IPS DF 4.7 (cell line): ENCODE measurements around the gene RNF208.
"Not testable (repeated sequence)": the region's sequence is repeated elsewhere in the genome, so short reads cannot be mapped to it uniquely, and the experiment has no call there.

Experiments
- DNase-seq: peaks from one replicate; pipeline ENCODE4 v3.0.0-alpha.2; 2013; ENCODE audit warnings: low spot score; ENCODE audit errors: extremely low read depth

Gene RNF208, protein sequence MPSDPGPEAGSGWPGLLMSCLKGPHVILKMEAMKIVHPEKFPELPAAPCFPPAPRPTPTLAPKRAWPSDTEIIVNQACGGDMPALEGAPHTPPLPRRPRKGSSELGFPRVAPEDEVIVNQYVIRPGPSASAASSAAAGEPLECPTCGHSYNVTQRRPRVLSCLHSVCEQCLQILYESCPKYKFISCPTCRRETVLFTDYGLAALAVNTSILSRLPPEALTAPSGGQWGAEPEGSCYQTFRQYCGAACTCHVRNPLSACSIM

DNA sequence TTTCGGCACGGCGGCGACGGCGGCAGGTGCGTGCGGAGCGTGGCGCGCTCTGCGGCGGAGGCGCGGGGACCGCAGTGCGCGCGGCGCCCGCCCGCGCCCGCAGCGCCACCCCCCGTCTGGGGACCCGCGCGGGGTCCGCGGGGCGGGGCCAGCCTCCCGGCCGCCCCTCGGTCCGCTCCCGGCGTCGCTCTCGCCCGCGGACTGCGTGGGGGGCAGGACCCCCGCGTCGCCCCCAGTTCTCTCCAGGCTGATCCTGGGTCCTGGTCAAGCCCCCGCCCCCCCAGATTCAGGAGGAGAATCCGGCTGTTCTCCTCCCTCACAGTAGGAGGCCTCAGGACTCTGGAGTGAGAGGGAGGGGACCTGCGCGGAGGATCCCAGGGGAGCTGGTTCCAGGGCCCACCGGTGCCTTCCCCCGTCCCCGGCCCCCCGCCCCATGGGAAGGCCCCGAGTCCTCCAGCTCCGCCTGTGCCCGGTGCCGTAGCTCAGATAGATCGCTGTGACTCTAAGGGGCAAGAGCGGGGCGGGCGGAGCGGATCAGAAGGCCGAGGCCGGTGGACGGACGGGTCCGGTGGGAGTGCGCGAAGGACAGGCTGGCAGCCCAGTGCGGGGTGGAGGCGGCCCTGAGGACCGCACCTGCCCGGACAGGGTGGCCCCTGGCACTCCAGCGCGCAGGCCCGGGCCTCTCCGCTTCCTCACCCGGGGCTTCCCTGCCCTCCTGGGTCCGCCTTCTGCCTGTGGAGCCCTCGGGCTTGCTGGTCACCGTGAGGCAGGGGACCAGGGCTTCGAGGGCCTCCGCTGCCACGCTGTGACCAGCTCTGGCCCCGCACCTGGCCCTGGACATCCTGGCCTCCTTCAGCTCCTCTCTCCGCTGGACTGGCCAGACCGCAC lies at the start of gene RNF208:
Gene RNF208, minus strand, starts transcription at position 51 of the 888 bp plus-strand sequence. CDS start 1,028 bp downstream, outside the sequence.
- no peak for DNase-seq

DNA sequence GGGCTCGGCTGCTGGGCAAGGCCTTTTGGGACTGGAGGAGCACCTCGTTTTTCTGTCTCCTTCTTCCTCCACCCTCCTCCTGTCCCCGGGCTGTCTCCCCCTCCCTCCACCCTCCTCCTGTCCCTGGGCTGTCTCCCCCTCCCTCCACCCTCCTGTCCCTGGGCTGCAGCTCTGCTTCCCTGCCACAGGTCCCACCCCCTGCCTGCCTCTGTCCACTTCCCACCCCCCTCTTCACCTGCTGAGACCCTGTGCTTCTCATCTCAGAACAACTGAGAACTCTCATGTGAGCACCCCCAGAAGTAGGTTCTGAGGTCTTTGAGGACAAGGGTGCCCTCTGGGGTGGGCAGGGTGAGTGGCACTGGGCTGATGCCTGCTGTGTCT lies 49.6 kb upstream of the RNF208 start:
- no peak for DNase-seq

DNA sequence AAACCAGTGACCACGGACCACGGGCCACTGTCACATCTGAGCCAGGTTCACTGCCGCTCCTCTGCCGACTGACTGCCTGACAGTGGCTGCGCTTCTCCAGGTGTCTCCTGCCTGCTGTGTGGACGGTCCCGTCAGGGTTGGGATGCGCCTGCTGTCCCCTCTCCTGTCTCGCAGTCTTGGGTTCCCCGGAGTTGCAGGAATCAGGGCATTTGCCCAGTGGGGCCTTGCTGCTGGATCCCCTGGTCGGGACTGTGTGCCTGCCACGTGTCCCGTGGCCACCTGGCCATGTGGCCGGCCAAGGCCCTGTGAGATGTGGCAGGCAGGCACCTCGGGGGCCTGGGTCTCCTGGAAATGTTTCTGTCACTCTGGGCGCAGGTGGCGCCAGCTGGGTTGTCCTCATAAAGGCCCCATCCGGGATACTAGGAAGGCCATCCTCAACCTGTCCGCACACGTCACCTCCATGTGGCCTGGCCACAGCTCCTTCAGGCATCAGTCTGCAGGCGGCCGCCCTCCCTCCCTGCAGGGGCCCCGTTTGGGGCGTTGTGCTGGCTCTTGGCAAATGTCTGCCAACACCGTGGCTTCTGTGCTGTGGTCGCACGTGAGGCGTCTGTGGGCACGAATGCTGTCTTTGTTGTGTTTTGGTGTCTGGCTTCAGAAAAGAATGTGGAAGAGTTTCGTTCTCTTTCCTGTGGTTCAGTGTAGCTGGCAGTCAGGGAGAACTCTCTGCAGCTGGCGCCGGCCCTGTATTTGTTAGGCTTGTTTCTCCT lies 49.1 kb upstream of the RNF208 start:
- no peak for DNase-seq

DNA sequence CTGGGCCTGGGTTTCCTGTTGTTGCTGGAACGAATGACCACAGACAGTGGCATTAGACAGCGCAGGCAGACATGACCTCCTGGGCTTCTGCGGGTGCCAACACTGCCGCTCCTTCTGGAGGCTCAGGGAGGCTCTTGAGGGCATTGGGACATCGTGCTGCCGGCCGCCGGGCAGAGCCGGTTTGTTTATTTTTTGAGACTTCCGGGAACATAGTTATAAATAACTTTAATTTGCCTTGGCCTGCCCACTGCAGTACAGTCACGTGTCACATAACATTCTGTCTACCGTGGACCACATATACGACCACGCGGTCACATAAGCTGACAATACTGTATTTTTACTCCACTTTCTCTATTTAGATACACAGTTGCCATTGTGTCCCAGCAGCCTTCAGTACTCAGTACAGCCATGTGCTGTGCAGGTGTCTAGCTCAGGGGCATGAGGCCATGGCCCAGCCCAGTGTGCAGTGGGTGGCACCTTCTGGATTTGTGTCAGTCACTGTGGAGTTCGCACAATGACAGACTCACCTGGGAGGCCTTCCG lies 47.3 kb upstream of the RNF208 start:
- no peak for DNase-seq

DNA sequence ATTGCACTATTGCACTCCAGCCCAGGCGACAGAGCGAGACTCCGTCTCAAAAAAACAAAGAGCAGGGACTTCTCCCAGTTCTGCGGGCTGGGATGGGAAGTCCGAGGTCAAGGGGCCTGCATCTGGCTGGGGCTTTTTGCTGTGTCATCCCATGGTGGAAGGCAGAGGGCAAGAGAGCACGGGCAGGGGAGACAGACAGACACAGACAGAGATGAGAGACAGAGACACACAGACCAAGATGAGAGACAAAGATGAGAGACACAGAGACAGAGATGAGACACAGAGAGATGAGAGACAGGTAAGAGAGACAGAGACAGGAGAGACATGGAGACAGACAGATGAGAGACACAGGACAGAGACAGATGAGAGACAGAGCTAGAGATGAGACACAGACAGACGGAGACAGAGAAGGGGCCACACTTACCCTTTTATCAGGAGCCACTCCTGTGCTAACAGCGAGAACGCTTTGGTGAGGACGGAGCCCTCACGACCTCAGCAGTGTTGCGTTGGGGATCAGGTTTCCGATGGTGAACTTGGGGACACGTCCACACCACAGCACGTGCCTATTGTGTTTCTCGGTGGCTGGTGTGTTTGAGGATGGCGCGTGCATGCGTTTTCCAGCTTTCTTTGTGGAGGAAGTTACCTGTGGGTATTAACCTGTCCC lies 46.6 kb upstream of the RNF208 start:
- DNase-seq: no peak

DNA sequence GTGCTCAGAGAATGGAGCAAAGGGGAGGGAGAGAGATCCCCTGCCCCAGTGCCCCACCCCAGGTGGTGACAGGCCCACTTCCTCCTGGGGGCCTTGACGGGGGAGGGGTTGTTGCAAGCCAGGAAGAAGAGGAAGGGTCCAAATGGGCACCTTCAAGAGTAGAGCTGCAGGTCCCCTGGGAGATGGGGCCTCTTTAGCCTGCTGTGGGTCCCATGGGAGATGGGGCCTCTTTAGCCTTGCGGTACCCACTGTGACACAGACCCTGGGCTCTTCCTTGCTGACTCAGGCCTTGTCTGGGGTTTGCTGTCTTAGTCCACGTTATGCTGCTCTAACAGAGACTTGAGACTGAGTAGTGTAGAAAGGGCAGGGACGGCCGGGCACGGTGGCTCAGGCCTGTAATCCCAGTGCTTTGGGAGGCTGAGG lies 45.9 kb upstream of the RNF208 start:
- no peak for DNase-seq

DNA sequence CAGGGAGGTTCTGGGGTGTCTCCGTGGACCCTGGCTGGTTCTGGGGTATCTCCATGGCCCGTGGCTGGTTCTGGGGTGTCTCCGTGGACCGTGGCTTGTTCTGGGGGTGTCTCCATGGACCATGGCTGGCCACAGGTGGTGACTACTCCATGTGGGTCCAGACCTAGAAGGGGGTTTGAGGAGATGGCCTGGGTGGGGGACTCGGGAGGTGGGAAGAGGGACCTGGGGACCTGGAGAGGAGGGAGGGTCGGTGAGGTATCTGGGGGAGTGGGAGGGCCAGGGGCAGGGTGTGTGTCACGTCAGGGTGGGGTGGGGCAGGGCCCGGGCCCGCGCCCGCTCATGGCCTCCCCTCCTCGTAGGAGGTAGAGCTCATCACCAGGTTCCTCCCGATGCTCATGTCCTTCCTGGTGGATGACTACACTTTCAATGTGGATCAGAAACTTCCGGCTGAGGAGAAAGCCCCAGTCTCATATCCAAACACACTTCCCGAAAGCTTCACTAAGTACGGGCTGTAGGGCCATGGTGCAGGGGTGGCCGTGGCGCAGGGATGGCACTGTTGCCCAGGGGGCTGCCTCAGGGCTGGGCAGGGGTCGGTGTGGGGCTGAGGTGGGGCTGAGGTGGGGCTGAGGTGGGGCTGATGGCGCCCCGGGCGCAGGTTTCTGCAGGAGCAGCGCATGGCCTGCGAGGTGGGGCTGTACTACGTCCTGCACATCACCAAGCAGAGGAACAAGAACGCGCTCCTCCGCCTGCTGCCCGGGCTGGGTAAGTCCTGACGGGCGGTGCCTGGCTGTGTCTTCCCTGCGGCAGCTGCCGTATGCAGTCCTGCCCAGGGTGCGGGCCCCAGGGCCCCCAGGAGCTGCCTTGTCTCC lies 44.8 kb upstream of the RNF208 start:
- DNase-seq: no peak

DNA sequence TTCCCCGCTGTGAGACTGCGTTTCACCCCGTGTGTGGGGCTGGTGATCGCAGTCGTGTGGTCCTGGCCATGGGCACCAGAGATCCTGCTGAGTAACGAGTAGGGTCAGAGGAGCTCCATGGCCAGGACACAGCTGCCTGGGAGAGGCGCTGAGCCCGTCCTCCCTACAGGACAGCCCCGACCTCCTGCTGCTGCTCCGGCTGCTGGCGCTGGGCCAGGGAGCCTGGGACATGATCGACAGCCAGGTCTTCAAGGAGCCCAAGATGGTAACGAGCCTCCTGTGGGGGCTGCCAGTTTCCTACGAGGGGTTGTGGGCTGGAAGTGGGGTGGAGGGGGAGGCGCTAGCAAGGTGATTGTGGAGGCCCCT lies 44.1 kb upstream of the RNF208 start:
- DNase-seq: no peak

DNA sequence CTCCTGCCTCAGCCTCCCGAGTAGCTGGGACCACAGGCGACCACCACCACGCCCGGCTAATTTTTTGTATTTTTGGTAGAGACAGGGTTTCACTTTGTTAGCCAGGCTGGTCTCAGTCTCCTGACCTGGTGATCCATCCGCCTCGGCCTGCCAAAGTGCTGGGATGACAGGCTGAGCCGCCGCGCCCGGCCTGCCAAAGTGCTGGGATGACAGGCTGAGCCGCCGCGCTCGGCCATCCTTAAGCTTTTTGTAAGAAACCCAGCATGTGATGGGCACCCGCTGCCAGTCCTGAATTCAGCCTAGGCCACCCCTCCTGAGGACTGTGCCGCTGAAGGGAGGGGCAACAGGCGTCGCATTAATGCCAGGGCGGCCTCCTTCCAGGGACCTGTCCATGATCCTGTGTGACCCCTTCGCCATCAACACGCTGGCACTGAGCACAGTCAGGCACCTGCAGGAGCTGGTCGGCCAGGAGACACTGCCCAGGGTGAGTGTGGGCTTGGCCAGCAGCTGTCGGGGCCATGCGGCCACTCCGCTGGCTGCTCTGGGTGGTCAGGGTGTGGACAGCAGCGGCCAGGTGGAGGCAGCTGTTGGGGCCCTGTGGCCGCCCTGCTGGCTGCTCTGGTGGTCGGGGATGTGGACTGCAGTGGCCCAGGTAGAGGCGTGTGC lies 43.6 kb upstream of the RNF208 start:
- no peak for DNase-seq

DNA sequence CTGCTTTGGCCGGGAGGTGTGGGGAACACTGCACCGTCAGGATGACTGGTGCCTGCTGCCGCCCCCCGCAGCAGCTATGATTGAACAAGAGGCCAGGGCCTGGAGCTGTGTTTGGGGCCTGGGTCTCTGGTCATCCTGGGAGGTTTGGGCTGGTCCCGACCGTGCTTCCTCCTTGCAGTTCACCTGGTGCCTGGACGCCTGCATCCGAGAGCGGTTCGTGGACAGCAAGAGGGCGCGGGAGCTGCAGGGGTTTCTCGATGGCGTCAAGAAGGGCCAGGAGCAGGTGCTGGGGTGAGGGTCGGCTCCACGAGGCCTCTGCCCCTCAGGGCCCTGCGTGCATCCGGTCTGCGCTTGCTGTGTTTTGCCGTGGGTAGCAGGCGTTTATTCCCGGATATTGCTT lies 42.0 kb upstream of the RNF208 start:
- no peak for DNase-seq

DNA sequence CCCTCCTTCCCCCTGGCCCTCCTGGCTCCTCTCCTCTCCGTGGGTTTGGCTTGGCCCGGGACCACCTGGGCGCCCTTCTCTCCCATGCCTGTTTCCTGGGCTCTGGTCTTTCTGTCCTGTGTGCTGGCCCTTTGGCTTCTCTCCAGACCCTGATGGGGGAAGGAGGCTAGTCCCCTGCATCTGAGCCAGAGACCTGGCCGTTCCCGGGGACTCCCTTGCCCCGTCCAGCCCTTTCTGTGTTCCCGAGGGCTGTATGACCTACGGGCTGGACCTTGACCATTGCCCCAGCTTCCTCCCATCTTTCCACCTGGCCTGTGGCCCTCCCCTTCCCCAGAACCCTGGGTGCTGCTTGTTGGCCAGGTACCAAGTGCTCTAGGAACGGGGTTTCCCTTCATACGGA lies 41.5 kb upstream of the RNF208 start:
- no peak for DNase-seq

DNA sequence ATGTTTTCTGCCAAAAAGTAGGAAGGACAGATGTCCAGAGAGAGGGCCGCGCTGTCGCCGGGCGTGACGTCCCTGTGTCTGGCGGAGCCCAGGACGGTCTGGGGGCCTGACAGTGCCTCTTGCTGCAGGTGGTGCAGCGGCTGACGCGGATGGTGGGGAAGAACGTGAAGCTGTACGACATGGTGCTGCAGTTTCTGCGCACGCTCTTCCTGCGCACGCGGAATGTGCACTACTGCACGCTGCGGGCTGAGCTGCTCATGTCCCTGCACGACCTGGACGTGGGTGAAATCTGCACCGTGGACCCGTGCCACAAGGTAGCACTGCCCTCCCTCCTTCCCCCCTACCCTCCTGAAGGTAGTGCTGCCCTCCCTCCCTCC lies 40.9 kb upstream of the RNF208 start:
- DNase-seq: no peak

DNA sequence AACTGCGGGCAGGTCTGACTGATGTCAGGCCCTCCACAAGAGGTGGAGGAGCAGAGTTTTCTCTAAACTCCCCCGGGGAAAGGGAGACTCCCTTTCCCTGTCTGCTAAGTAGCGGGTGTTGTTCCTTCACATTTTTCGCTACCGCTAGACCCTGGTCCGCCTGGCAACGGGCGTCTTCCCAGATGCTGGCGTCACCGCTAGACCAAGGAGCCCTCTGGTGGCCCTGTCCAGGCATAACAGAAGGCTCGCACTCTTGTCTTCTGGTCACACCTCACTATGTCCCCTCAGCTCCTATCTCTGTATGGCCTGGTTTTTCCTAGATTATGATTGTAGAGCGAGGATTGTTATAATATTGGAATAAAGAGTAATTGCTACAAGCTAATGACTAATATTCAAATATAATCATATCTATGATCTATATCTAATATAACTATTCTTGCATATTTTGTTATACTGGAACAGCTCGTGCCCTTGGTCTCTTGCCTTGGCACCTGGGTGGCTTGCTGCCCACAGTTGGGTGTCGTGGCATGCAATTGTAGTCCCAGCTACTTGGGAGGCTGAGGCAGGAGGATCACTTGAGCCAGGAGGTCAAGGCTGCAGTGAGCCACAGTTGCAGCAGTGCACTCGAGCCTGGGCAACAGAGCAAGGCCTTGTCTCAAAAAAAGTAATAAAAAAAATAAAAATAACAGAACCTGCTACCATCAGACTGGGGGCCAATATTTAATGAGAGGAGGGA lies 40.3 kb upstream of the RNF208 start:
- DNase-seq: not testable (repeated sequence)

DNA sequence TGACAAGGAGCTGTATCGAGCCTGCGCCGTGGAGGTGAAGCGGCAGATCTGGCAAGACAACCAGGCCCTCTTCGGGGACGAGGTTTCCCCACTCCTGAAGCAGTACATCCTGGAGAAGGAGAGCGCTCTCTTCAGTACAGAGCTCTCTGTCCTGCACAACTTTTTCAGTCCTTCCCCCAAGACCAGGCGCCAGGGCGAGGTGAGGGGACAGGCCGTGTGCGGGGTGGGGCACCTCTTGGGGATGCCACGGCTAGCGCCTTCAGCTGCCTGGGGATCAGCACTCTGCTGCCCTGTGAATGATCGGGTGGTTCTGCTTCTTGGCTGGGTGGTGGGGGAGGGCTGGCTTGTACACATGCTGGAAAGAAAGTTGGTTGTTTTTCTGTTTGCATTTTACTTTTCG lies 34.8 kb upstream of the RNF208 start:
- DNase-seq: no peak

DNA sequence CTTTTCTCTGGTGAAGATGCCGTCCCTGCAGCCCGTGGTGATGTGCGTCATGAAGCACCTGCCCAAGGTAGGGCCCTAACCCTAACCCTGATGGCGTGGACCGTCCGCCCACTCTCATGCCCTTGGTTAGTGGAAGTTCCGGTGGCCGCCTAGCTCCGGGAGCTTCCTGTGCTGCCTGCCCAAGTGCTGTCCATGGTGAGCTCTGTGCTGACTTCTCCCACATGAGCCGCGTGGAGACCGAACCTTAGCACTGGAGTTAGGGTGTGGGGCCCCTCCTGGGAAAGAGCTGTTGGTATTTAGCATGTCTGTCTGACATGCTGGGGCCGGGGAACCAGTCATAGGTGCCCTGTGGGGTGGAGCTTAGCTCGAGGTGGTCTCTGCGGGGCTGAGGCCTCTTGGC lies 34.3 kb upstream of the RNF208 start:
- no peak for DNase-seq

DNA sequence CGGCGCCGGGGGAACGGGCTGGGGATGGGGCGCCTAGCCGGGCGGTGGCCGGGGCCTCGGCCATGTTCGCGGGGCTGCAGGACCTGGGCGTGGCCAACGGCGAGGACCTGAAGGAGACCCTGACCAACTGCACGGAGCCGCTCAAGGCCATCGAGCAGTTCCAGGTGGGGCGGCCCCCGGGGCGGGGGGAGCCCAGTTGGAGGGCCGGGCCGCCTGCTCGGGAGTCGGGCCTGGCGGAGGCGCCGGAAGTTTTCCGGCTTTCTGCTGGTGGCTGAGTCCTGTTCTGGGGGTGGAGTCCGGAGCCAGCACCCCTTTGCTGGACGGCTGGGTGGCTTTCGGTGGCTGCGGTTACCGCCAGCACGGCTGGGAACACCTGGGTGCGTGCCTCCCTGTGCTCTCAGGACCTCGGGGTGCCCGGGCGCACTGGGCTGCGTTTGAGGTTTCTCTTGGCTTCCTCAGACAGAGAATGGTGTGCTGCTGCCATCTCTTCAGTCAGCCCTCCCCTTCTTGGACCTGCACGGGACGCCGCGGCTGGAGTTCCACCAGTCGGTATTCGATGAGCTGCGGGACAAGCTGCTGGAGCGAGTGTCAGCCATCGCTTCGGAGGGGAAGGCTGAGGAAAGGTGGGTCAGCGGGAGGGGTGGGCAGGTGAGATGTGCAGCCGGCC lies 33.5 kb upstream of the RNF208 start:
- no peak for DNase-seq

DNA sequence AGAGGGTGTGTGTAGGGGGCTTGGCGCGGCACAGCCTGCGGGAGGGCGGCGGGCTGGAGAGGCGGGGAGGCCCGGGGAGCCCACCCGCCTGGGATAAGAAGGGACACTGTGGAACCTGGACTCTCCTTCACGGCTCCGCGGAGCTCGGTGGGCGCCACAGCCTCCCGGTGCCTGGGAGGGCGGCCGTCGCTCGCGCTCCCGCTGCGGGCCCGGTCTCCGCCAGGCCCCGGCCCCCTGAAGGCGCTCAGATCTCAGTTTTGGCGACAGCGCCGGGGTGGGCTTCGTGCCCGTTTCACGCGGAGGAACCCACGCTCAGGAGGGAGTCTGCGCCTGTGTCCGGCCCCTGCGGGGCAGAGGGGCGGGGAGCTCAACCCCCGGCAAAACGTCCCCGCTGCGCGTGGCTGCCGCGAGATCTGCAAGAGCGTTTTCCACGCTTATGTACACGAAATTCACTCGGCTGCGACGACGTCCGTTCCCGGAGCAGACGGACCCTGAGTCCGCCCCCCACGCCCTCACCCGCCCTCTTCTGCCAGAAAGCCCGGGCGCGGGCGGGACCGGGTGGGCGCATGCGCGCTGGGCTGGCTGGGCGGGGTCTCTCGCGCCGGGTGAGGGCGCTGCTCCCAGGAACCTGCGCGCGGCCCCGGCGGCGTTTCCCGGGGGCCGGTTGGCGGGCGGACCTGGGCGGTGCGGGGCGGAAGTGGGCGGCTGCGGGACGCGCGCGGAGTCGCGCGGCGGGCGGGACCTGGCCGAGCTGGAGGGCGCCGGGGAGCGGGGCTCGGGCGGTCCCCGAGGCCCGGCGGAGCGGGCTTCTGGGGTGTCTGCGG lies 32.8 kb upstream of the RNF208 start, which contains the start of gene NELFB:
Gene NELFB, plus strand, starts transcription at position 704 of the 824 bp plus-strand sequence.
- no peak for DNase-seq
